Measurements from ENCODE around the gene AP3S1. TPM values are rescaled to one million over a fixed set of nuclear protein-coding genes. Genes with fewer than 3 reads are reported as not detected.
A peak's percentile ranks its signal among the peaks of the same experiment; 100 is the strongest.
"Not testable (repeated sequence)": the region's sequence is repeated elsewhere in the genome, so short reads cannot be mapped to it uniquely, and the experiment has no call there.

AP3S1 gene
- total RNA-seq, 2 donors from 2014 or later, result 58.7 to 63.4 TPM

GRCh38 chr5:115857626-115858349 lies 16.1 kb downstream of the AP3S1 start:
- Mint-ChIP-seq H3K4me3 (peak overlapping the region in 1 of 2 donors; percentile 68), H3K27me3 (ENCODE audit: low read depth) (no peaks in the 10 kb centered on the region), H3K9me3 (peaks cover 2 to 10% of the 10 kb centered on the region in 2 donors), H3K4me1 (ENCODE audit: low read depth) (peaks cover 25% of the 10 kb centered on the region), H3K27ac (peak overlapping the region; percentile 72), H3K36me3 (ENCODE audit: insufficient read depth in 2 of 2) (peaks cover 7 to 9% of the 10 kb centered on the region in 2 donors)
- ATAC-seq (replicated peaks in 1 of 2), result peak in 1 of 2 donors; percentile 49
- no peak for DNase-seq

- peaks cover 2 to 7% of the 10 kb centered on the region in 2 donors for H3K9me3 Mint-ChIP-seq
- H3K36me3 Mint-ChIP-seq (ENCODE audit: insufficient read depth in 2 of 2), result peaks cover 7 to 9% of the 10 kb centered on the region in 2 donors
- H3K4me1 Mint-ChIP-seq (ENCODE audit: low read depth), result peaks cover 25% of the 10 kb centered on the region
- DNase-seq (no peak), ATAC-seq (replicated peaks in 1 of 2) (no peak)
- peak overlapping the region; percentile 64 for H3K27ac Mint-ChIP-seq
- H3K27me3 Mint-ChIP-seq (ENCODE audit: low read depth), result no peaks in the 10 kb centered on the region
- peak overlapping the region; percentile 25 to 68 for H3K4me3 Mint-ChIP-seq
Measured at GRCh38 chr5:115858396-115858795, 16.7 kb downstream of the AP3S1 start.

DNA sequence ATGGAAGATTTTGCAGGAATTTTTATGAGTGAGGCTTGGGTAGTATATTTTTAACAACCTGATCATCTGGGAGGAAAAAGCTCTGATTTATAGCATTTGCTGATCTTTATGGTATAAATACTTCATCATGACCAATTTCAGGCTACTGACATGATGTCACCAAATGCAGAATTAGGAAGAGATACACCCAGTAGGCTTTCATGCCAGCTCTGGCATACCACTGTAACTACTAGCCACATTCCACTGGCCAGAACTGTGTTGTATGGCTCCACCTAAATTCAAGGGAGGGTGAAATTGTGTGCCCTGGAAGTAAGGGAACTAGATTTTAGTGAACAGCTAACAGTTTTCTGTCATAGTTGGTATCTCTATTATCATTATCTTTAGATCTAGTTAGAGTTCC lies 17.6 kb downstream of the AP3S1 start:
- Mint-ChIP-seq H3K27ac (no peak overlapping the region), H3K4me1 (ENCODE audit: low read depth) (peaks cover 25% of the 10 kb centered on the region), H3K9me3 (peaks cover 0 to 2% of the 10 kb centered on the region in 2 donors), H3K4me3 (no peak overlapping the region), H3K27me3 (ENCODE audit: low read depth) (no peaks in the 10 kb centered on the region), H3K36me3 (ENCODE audit: insufficient read depth in 2 of 2) (peaks cover 2% of the 10 kb centered on the region in 2 donors)
- ATAC-seq (replicated peaks in 1 of 2), result no peak
- no peak for DNase-seq

- H3K27me3 Mint-ChIP-seq (ENCODE audit: low read depth), result no peaks in the 10 kb centered on the region
- H3K36me3 Mint-ChIP-seq (ENCODE audit: insufficient read depth in 2 of 2), result peaks cover 0 to 9% of the 10 kb centered on the region in 2 donors
- no peak overlapping the region for H3K27ac Mint-ChIP-seq
- H3K4me1 Mint-ChIP-seq (ENCODE audit: low read depth), result no peaks in the 10 kb centered on the region
- no peak overlapping the region for H3K4me3 Mint-ChIP-seq
- DNase-seq, result no peak
- H3K9me3 Mint-ChIP-seq, result no peaks in the 10 kb centered on the region
- ATAC-seq (replicated peaks in 1 of 2), result no peak
Measured at GRCh38 chr5:115869256-115869795, 27.6 kb downstream of the AP3S1 start.

DNA sequence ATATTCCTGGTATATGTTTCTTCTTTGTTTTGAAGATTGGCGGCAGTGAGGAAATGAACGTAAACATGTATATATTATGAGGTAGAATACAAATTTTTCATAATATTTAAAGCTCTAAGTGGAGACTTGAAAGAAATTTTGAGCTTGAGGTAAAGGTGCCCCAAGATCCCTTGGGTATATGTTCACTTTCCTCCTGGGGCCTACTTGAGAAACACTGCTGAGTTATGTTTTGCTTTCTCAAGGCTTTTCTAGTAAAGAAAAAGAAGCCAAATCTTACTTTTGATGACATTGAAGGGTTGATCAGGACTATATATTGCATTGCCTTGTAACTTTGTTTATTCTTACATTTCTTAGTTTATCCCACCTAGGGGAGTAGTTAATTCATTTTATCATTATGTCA lies 30.7 kb downstream of the AP3S1 start:
- no peaks in the 10 kb centered on the region for H3K4me1 Mint-ChIP-seq (ENCODE audit: low read depth)
- peaks cover 4 to 9% of the 10 kb centered on the region in 2 donors for H3K36me3 Mint-ChIP-seq (ENCODE audit: insufficient read depth in 2 of 2)
- peaks cover 0 to under 1% of the 10 kb centered on the region in 2 donors for H3K9me3 Mint-ChIP-seq

GRCh38 chr5:115873392-115873791 lies 31.7 kb downstream of the AP3S1 start:
- Mint-ChIP-seq H3K36me3 (ENCODE audit: insufficient read depth in 2 of 2) (peaks cover 8 to 9% of the 10 kb centered on the region in 2 donors), H3K27me3 (ENCODE audit: low read depth) (no peaks in the 10 kb centered on the region), H3K9me3 (peaks cover 0 to 2% of the 10 kb centered on the region in 2 donors), H3K4me1 (ENCODE audit: low read depth) (no peaks in the 10 kb centered on the region), H3K4me3 (no peak overlapping the region), H3K27ac (peak overlapping the region; percentile 54)
- ATAC-seq (replicated peaks in 1 of 2) (no peak), DNase-seq (no peak)

More for the DNA sequence above, 30.7 kb downstream of the AP3S1 start:
- no peak overlapping the region for H3K4me3 Mint-ChIP-seq
- H3K27me3 Mint-ChIP-seq (ENCODE audit: low read depth), result no peaks in the 10 kb centered on the region
- no peak overlapping the region for H3K27ac Mint-ChIP-seq
- no peak for DNase-seq
- no peak for ATAC-seq (replicated peaks in 1 of 2)

- H3K27me3 Mint-ChIP-seq (ENCODE audit: low read depth), result no peaks in the 10 kb centered on the region
- ATAC-seq (replicated peaks in 1 of 2), result no peak
- no peak for DNase-seq
- peaks cover 0 to 6% of the 10 kb centered on the region in 2 donors for H3K9me3 Mint-ChIP-seq
- H3K4me1 Mint-ChIP-seq (ENCODE audit: low read depth), result no peaks in the 10 kb centered on the region
- peaks cover 13 to 14% of the 10 kb centered on the region in 2 donors for H3K36me3 Mint-ChIP-seq (ENCODE audit: insufficient read depth in 2 of 2)
- no peak overlapping the region for H3K4me3 Mint-ChIP-seq
- no peak overlapping the region for H3K27ac Mint-ChIP-seq
Measured at GRCh38 chr5:115875447-115875846, 33.7 kb downstream of the AP3S1 start.

GRCh38 chr5:115877342-115877741 lies 35.6 kb downstream of the AP3S1 start:
- not testable (repeated sequence) for H3K9me3 Mint-ChIP-seq; H3K4me3 Mint-ChIP-seq; H3K4me1 Mint-ChIP-seq (ENCODE audit: low read depth)

GRCh38 chr5:115882434-115882833 lies 40.7 kb downstream of the AP3S1 start:
- H3K27me3 Mint-ChIP-seq (ENCODE audit: low read depth); H3K4me1 Mint-ChIP-seq (ENCODE audit: low read depth); H3K4me3 Mint-ChIP-seq; H3K27ac Mint-ChIP-seq; DNase-seq; H3K9me3 Mint-ChIP-seq; ATAC-seq (replicated peaks in 1 of 2): not testable (repeated sequence)
- H3K36me3 Mint-ChIP-seq (ENCODE audit: insufficient read depth in 2 of 2), result peaks cover 10 to 17% of the 10 kb centered on the region in 2 donors

More at GRCh38 chr5:115877342-115877741, 35.6 kb downstream of the AP3S1 start:
- H3K27ac Mint-ChIP-seq; DNase-seq; ATAC-seq (replicated peaks in 1 of 2); H3K27me3 Mint-ChIP-seq (ENCODE audit: low read depth): not testable (repeated sequence)
- peaks cover 9 to 21% of the 10 kb centered on the region in 2 donors for H3K36me3 Mint-ChIP-seq (ENCODE audit: insufficient read depth in 2 of 2)

DNA sequence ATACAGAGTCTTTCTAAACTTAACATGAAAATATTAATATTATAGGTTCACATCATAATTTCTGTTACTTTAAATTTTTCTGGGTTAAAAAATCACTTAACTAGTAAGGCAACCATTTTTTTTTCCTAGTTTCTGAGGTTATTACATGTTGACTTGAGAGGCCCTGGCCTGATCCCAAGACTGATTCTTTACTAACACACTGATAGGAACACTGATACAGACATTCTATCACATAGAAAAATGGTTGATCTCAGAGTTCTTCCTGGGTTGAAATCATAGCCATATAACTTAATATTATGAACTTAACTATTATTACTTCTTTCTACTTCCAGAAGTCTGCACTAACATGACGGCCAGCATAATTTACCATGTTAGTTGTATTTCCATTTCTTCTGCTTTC lies 43.0 kb downstream of the AP3S1 start:
- Mint-ChIP-seq H3K9me3 (peaks cover 1 to 3% of the 10 kb centered on the region in 2 donors), H3K27ac (no peak overlapping the region), H3K4me3 (no peak overlapping the region), H3K36me3 (ENCODE audit: insufficient read depth in 2 of 2) (peaks cover 7 to 11% of the 10 kb centered on the region in 2 donors), H3K27me3 (ENCODE audit: low read depth) (no peaks in the 10 kb centered on the region), H3K4me1 (ENCODE audit: low read depth) (no peaks in the 10 kb centered on the region)
- ATAC-seq (replicated peaks in 1 of 2), result no peak
- no peak for DNase-seq

- not testable (repeated sequence) for H3K27me3 Mint-ChIP-seq (ENCODE audit: low read depth); H3K9me3 Mint-ChIP-seq; H3K27ac Mint-ChIP-seq; DNase-seq; ATAC-seq (replicated peaks in 1 of 2); H3K36me3 Mint-ChIP-seq (ENCODE audit: insufficient read depth in 2 of 2); H3K4me3 Mint-ChIP-seq; H3K4me1 Mint-ChIP-seq (ENCODE audit: low read depth)
Measured at GRCh38 chr5:115885208-115885607, 43.5 kb downstream of the AP3S1 start.

GRCh38 chr5:115888027-115888426 lies 46.3 kb downstream of the AP3S1 start:
- H3K27me3 Mint-ChIP-seq (ENCODE audit: low read depth), result no peaks in the 10 kb centered on the region
- no peak overlapping the region for H3K4me3 Mint-ChIP-seq
- no peak for DNase-seq
- no peak overlapping the region for H3K27ac Mint-ChIP-seq
- no peaks in the 10 kb centered on the region for H3K36me3 Mint-ChIP-seq (ENCODE audit: insufficient read depth in 2 of 2)
- no peaks in the 10 kb centered on the region for H3K9me3 Mint-ChIP-seq
- no peaks in the 10 kb centered on the region for H3K4me1 Mint-ChIP-seq (ENCODE audit: low read depth)
- ATAC-seq (replicated peaks in 1 of 2), result no peak

- ATAC-seq (replicated peaks in 1 of 2), result no peak
- H3K4me1 Mint-ChIP-seq (ENCODE audit: low read depth), result no peaks in the 10 kb centered on the region
- no peaks in the 10 kb centered on the region for H3K9me3 Mint-ChIP-seq
- DNase-seq, result no peak
- H3K4me3 Mint-ChIP-seq, result no peak overlapping the region
- no peaks in the 10 kb centered on the region for H3K36me3 Mint-ChIP-seq (ENCODE audit: insufficient read depth in 2 of 2)
- H3K27ac Mint-ChIP-seq, result no peak overlapping the region
- H3K27me3 Mint-ChIP-seq (ENCODE audit: low read depth), result no peaks in the 10 kb centered on the region
Measured at GRCh38 chr5:115892021-115892420, 50.3 kb downstream of the AP3S1 start.

Data from activated T-cell treated with anti-CD3 and anti-CD28 coated beads, Interleukin-2, amount 50 U/mL, for 72 hours (primary cell).